GM18861 (cell line): Measurements from ENCODE around the gene EDAR.

ENCODE experiments used
- ATAC-seq: cut with Tn5 transposase; IDR thresholded peaks from one replicate; pipeline ENCODE4 v1.9.1; 2021; ENCODE audit not compliant: unreplicated experiment

The EDAR gene

DNA sequence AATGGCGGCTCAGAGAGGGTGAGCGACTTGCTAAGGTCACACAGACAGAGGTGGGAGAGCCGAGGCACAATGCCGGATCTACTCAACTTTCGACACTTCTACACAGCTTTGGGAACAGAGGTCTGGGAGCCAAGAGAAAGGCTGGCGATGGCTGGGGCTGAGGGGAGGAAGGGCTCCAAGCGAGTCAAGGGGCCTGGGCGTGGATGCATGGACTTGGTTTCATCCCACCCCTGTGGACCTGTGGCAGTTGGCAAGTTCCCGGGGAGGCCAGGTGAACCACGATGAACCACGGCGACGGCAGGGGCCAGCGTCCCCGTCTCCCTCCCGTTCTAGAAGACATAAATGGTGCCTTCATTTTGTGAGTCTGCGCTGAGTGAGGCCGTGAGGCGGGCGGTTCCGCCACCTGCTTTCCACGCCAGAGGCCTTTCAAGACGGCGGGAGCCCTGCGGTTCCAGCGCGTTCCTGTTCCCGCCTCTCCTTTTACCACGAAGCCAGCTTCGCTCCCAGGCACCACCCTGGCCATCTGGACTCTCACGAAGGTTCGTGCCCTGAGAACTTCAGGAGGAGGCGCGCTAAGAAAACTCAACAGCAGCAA, 46.7 kb downstream of the EDAR start:
- no peak for ATAC-seq

DNA sequence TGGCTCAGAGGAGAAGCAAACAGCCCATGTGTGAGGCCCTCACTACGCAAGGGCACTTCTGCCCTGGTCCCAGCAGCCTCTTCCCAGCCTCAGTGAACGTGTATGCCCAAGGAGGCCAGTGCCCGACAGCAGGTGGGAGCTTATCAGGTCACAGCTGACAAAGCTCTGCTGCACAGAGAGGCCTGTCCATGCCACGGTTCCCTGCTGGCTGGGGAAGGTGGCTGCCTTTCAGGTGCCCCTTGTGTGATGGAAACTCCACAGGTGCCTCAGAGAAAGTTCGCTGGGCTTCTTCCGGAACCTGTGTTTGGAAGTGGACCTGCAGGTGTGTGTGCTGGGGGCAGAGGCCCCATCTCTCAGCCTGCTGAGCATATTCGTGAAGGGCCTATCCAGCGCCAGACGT, 47.3 kb downstream of the EDAR start:
- ATAC-seq, result no peak

DNA sequence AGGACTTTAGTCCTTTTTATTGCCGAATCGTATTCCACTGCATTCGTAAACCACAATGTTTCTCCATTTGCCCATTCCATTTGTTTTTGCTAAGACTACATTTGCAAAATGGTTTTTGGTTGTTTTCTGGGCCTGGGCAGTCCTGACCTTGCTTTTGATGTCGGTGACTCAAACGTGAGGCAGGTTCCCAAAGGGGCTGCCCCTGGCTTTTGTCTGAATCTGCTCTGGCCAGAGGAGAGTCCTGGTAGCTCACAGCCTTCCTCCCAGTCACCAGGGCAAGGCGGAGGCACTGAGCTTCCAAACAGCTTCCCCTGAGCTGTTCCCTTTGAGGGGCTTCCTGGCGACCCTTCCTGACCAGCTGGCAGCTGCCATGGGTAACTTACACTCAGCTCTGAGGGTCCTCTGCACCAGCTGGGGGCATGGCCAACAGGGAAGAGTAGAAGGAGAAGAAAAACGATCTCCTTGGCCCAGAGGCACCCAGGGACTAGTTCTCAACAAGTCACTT, 47.8 kb downstream of the EDAR start:
- ATAC-seq, result no peak

DNA sequence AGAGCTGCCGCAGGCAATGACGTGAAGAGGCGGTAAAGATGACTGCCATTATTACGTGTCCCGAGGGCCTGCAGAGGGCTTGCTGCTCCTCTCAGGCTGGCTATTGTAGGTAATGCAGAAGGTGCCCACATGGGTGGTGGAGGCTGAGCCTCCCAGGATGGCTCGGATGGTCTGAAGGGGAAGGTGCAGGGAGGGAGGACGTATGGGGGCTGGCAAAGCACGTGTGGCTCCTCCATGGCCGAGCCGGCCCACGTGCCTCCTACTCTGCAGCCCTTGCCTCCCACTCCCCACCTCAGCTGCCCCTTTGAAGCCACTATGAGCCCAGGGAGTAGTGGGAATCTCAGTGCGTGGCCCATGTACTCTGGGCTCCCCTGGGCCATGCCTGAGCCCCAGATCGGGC, 48.9 kb downstream of the EDAR start:
- ATAC-seq, result no peak

DNA sequence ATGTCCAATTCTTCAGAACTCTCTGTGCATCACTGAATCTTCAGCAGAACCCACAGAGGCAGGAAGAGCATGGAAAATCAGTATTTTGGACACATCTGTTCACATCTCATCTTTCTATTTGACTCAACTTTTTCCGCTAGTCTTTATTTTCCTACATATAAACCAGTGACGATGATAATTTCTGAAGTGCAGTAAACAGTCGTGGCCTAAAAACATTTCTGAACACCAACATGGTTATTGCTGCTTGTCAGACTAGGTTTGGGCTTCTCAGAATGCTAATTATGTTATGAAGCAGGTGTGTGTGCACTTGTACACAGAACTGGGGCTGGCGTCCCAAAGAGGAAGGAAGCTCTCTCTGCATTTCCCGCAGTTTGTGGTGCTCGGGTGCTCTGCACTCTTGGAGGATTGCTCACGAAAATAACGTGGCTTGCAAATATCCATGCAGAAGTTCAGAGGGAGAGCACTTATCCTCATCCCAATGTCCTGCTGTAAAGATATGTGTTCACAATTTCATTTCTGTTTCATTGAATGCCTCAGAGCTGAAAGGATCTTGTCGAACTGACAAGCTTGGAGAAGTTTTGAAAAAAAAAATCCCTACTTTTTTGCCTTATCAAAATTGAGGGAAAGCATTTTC, 50.8 kb downstream of the EDAR start:
- no peak for ATAC-seq

DNA sequence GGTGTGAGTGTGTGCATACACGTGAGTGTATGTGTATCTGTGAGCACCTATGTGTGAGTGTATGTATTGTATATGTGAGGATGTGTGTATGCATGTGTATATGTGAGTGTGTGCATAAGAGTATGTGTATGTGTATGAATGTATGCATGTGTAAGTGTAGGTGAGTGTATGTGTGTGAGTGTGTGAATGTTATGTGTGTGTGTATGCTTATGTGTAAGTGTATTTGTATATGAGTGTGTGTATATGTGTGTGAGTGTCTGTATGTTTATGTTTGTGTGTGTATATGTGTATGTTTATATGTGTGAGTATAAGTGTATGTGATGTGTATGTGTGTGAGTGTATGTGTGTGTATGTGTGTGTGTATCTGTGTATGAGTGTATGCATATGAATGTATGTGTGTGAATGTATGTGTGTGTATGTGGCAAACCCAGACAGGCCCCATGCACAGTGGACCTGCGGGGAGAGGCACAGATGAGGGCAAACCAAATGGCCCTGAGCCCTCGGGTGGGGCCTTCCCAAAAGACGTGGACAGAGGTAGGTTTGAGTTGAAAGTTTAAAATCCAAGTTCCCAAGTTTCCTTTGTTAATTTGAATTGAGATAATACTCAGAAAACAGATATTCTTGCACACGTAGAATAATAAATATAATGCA, 51.5 kb downstream of the EDAR start:
- no peak for ATAC-seq

DNA sequence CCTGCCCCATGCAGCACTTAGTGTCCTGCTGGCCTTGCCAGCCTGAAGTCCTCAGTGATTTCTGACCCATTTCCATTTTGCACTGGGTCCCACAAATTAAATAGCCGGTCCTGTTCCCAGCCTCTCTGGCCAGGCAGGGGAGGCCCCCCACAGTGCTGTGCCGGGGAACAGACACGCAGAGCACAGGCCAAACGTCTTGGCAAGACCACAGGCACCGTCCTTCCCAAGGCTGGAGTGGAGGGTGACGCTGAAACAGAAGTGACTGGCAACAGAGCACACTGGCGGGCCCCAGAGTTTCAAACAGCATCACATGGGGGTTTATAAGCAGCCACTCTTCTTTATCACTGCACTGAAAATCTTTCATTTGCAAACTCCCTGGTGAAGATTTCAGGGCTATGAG, 52.2 kb downstream of the EDAR start:
- ATAC-seq, result no peak

DNA sequence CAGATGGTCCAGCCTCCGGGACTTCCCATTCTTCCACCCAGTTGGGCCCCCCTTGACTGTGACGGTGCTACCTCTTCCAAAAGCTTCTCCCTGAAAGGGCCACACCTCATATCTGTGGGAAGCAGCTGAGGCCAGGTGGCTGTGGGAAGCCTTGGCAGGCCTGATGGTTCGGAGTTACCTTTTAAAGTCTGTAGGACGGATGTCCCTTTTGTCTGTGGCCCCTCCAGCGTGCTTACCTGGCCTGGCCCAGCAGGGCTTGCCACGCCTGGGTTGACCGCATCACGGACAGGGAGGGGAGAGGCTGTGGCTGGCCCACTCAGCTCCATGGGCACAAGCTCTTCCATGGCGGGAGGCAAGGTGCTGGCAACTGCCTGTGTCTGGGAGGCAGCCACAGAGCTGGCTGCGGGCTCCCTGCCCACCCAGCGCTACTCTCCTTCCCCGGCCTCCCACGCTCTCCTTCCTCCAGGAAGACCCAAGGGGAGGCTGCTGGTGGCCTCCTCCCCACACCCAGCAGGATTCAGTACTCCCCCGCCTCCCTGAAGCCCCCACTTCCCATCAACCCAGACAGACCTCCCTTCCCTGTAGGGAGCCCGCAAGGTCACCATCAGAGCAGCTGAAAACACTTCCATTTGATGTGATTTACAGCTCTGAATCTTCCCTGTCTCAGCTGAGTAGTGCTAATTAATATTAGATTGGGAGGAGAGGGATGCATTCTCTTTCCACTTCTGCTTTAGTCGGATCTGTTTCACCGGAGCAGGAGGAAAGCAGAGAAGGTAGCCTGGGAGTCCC, 52.8 kb downstream of the EDAR start:
- no peak for ATAC-seq

DNA sequence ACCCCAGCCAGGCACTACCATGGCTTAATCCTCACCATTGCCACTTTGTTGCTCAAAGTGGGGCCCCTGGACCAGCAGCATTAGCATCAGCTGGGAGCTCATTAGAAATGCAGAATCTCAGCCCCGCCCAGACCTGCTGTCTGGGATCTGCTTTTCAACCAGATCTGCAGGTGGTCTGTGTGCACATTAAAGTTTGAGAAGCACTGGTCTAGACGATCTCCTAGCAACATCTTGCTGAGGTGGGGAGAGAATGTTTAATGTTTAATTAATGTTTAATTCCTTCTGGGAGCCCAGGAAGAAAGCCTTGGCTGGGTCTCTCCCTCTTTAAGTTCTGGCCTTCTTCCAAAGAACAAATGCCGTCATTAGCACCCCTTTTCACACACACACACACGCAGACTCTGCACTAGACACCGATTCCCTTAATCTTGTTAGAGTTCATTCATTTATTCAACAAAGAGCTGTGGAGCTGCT, 53.7 kb downstream of the EDAR start:
- ATAC-seq, result no peak

DNA sequence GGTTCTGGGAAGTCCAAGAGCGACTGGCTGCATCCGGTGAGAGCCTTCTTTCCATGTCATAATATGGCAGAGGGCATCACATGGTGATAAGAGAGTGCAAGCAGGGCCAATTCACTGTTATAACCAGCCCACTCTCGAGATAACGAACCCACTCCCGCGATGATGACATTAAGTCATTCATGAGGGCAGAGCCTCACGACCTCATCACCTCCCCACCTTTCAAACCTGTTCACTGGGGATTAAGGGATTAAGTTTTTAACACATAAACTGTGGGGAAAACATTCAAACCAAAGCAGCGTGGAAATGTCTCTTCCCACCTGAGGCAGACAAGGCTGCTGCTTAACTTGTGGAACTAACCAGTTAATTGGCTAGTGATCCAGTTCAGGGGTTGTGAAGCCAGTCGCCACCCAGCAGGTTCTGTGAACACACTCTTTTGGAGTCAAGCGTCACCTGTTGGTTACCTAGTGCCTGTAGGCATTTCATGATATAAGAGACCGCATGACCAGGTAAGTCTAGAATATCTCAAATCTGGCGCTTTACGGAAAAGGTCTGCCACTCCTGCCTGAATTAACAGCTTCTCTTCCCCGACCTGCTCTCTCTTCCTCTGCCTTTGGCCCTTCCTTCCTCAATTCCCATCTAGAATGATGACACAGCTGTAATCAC, 54.3 kb downstream of the EDAR start:
- no peak for ATAC-seq

DNA sequence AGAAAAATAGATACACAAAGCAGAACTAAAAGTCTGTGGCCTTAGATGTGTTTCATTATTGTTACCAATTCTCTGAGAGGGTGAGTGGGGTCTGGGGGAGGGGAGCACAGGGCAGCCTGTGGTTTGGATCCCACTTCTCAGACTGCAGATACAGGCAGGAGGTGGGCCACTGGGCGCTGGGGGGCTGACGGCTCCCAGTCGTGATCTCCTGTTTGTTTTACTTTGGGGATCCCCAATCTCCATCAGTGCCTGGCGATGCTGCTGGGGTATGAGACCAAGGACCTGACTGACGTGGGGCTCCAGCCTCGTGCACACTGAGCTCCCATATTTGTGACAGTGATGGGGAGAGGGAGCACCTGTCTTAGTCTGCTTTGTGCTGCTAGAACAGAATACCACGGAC, 54.9 kb downstream of the EDAR start:
- ATAC-seq, result no peak

DNA sequence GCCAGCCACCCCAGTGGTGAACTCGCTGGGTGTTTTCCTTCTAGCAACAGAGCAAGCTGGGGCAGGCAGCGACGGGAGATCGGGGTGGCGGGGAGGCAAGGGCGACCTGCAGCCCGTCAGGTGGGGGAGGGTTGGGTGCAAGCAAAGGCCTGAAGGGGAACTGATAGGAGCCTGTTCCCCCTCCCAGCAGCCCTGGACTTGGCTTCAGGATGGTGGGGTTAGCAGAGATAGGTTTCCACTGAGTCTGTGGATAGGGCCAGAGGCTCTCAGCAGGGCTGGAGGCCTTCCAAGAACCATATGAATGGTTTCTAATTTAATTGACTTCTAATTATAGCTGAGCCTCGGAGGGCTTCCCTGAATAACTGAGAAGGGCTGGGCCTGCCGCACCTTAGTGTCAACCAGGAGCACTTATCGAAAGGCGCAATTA, 55.3 kb downstream of the EDAR start:
- ATAC-seq, result no peak

DNA sequence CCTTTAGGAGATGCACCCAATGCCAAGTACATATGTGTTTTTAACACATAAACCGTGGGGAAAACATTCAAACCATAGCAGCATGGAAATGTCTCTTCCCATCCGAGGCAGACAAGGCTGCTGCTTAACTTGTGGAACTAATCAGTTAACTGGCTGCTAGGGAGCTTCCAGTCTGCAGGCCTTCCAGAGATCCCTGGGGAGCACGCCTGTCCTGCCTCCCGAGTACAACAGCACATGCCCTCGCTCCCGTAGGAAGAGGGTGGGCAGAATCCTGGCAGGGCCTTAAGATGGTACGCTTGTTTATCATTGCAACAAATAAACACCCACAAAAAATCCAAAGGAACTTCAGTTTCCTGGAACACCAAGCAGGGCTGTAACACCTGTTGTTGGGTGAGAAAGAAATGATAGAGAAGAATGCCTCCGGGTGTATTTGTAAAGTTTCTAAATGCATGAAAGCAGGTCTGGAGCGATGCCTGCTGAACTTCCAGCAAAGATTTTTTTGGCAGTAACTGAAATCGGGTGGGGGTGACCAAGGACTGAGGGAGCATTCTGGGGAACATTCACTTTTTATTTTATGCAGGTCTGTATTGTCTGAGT, 56.2 kb downstream of the EDAR start:
- ATAC-seq, result no peak

DNA sequence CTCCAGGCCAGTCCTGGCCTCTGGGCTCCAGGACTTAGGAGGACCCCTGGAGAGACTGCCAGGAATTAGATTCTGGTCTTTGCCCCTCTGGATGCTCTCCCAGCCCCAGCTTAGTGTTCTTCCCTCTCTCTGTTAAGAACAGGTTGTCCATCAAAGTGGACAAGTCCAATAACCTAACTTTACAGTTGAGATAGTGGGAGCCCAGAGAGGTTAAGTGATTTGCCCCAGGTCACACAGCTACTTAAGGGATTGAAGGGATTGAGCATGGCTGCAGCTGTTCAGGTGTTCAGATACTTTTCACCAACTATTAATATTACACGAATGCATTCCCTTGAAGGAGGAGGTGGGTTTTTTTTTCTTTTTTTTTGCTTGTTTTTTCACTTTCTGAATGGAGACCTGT, 57.6 kb downstream of the EDAR start:
- no peak for ATAC-seq

DNA sequence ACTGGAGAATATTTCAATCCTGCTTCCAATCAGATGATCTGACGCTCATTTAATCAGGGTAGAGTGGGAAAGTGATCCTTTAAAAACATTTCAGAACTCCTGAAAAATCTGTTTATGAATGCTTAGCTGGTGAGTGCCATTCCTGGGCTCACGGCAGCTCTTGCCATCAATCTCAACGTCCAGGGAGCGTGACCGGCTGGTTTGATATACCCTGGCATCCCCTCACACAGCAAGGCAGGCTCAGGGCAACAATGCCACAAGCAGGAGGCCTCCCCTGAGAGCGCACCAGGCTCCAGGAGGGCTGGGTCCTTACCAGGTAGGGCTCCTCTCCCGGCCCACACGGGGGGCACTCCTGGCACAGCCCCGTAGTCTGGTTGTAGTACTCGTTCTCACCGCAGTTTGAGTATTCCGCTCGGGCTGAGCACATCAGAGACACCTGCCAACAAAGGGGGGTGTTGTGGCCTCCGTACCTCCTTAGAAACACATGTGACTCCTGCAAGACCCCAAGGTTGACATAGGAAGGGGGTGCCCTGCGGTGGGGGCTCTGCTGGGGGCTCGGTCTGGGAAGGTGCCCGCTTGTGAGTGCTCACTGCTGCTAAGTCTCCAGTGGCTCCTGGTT, 59.1 kb downstream of the EDAR start:
- ATAC-seq, result no peak

DNA sequence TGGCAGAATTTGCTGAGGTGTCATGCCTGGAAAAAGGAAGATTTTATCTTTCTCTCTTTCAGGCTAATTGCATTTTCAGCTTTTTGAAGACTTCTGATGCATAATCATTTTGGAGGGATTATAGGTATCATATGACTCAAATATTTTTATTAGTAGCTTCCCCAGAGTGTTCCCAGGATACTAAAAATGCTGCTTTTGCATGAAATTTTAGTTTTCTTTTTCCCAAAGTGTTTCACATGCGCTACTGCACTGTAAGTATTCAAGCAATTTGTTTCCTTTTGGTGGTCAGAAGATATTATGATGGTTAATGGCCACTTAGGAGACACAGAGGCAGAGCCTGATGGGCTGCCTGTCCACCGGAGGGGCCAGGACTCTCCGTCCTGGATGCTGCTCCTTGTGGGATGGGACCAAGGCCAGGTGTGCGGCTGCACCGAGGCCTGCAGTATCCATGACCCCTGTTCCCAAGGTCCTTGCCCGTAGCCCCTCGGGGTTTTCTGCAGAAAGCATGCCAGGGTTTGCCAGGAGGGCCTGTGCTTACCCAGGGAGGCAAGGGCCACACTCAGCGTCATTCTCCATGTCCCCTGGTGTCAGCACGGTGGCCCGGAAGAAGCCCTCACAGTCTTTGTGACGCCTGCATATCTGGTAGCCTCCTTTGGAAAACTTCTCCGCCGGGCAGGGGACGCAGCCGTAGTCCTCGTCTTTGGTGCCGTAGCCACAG, 60.2 kb downstream of the EDAR start:
- ATAC-seq, result no peak

DNA sequence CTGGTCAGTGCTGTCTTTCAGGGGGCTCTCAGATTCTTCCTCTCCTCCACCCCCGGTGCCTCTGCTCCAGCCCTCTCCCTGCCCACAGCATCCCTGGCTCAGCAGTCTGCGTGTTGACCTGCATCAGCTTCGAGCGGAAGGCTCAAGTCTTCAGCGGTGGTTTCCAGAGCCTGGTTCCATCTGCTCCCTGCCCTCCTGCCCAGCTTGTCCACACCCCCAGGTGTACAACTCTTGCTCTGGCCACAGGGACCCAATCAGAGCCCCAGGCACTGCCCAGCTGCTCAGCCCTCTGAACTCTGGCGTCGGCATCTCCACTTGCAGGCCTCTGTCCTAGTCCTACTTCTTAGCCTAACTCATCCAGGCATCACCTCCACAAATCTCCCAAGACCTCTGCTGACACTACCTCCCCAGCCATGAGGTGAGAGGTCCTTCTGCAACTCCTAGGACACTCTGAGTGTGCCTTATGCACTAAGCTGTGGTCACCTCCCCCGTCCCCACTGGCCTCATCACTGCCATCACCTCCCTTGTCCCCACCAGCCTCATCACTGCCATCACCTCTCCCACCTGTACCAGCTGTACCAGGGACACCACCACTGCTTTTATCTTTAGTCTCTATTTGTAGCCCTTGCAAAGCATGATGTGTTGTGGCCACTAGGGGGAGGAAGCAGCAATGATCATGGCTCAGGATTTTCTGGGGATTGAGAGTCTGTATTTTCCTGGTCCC, 60.9 kb downstream of the EDAR start:
- ATAC-seq, result no peak

DNA sequence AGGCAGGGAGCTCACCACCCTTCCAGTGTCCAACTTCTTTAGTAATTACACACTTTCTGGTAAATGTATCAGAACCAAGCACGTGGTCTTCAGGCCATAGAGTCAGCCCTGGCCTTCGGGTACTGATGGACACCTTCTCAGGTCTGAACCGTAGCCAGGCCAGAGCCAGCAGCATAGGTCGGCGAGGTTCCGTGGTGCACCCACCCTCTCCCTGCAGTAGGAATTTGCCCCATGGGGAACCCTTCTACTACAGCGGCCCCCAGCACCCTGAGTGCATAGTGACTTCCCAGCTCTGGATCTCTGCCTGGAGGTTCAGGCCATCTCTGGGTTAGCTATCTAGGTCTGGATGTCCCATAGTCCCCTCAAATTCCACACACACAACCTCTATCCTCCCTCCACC, 61.6 kb downstream of the EDAR start:
- ATAC-seq, result no peak
